GM21619 (cell line): Measurements from ENCODE around the gene C1orf87.
"Not testable (repeated sequence)": the region's sequence is repeated elsewhere in the genome, so short reads cannot be mapped to it uniquely, and the experiment has no call there.

Source experiments
- ATAC-seq: cut with Tn5 transposase; IDR thresholded peaks from one replicate; pipeline ENCODE4 v1.9.1; 2021; ENCODE audit not compliant: unreplicated experiment

The C1orf87 gene

DNA sequence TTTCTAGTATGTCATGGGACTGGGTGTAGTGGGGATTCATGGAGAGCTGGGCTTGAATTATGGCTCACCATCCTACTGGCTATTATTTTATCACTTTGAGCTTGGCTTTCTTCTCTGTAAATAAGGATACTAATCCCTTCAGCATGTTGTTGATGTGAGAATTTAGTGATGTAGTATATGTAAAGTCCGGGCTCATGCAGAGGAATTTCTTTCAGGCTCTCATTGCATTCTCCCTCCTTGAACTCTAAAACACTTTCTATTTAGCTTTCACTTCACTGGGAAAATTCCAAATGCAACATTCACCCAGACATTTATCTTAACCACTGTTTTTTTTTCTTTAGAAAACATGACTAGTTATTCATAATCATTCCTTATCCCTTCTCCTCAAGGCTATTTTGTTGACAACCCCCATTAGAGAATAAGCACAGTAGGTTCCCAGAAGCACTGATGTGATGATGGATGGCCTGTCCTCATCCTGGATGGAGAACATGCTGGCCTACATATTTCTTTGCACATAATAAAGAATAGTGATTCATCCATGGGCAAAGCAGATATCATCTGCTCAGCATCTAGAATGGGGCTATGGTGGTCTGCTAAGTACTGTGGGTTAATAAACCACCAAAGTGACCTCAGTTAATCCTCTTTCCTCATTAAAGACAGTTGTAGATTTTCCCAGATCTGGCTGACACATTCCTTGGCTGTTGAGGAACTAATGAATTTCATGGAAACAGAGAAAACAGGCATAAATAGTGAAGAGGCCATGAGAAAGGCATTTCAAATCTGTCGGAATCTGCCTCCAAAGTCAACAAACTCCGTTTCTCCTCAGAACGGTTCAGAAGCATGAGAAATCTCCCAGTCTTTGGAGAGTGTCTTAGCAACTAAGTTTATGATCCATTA, 79.0 kb downstream of the C1orf87 start:
- ATAC-seq: no peak

DNA sequence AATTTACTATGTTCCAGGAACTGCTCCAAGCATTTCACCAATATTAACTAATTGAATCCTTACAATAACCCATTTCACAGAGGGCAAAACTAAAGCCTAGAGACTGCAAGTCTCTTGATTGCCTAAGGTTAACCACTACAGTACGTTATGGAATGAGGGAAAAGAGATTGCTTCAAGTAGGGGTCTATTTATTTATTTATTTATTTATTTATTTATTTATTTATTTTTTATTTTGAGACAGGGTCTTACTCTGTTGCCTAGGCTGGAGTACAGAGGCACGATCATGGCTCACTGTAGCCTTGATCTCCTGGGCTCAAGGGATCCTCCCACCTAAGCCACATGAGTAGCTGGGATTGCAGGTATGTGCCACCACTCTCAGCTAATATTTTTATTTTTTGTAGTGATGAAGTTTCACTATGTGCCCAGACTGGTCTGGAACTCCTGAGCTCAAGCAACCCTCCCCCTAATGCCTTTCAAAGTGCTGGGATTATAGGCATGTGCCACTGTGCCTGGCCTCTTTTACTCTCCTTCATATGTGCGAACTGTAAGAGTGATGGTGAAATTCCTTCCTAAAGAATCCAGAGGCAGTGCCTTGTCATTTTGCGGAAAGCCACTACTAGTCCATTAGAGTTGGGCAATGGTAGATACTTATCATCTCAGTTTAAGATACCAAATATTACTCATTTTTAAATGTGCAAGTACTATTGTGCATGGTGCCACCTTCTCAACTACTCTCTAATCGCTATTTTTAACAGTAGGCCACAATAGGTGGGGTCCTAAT, 81.3 kb downstream of the C1orf87 start:
- no peak for ATAC-seq

DNA sequence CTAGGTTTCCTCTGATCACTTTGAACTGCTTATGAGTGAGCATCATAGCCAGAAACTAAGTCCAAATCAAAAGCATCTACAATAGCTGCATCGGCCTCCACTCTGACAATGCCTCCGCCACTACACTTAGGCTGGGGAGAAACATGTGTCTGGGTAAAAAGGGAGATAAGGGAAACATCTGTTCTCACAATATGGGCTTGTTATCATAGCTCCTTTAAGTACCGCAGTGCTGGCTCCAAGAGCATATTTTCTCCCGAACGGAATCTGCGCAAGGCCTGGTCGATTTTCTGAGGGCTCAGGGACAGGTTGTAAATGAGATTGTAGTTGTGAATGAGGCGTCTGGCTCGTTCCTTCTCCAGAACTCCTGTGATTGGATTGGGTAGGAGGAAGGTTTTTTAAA, 83.1 kb downstream of the C1orf87 start:
- ATAC-seq: no peak

- ATAC-seq: no peak
Observed at GRCh38 chr1:59986516-59987310, 86.9 kb downstream of the C1orf87 start.

- no peak for ATAC-seq
Observed at GRCh38 chr1:59985911-59986515, 87.6 kb downstream of the C1orf87 start.

DNA sequence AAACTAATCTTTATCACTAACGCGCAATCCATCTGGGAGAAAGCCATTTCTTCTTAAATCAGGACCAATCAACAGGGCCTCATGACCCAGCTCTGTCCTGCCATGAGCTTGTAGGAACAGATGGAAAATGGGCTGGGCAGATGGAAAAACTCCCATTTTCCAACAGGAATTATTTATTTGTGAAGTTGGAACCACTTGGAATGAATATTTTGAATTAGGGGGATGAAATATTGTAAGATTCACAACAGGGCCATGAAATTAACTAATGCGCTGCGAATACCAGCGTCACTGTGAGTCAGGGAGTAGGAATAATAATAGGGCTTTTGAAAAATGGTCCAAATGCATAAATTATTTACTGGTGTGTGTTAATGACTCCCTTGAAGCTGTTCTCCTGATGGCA, 93.9 kb downstream of the C1orf87 start:
- ATAC-seq: no peak

DNA sequence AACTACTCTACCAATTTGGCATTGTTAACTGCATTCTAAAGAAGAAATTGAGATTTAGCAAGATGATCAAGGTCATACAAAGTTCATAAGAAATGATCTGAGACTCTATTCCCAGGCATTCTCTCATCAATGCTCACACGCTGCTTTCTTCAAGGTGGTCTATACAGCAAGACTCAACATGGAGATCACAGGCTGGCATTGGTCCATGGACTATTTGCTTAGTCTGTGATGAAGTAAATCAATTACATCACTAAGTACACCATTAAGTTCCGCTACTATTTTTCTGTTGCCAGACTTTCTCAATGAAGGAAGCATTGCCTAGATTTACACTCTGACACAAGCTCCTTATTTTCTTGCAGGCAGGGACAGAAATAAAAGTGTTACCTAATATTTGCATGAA, 95.1 kb downstream of the C1orf87 start:
- no peak for ATAC-seq

- ATAC-seq: no peak
Observed at GRCh38 chr1:59978026-59978425, 95.5 kb downstream of the C1orf87 start.

DNA sequence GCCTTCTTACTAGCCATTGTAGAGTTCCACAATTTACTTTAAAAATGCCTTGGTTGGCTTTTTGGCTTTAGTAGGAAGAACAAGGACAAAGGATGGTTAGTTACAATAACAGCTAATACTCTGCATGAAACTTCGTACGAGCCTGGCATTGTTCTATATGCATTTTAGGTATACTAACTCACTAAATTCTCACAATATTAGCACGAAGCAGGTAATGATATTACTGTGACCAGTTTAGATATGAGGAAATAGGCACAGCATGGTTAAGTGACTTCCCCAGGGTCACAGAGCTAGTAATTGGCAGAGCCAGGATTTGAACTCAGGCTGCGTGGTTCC, 96.5 kb downstream of the C1orf87 start:
- ATAC-seq: no peak

GRCh38 chr1:59976194-59977074, 97.1 kb downstream of the C1orf87 start:
- ATAC-seq: peak; percentile 68

- ATAC-seq: no peak
Observed at GRCh38 chr1:59973719-59974118, 99.9 kb downstream of the C1orf87 start.

- ATAC-seq: no peak
Observed at GRCh38 chr1:59972216-59972927, 101.2 kb downstream of the C1orf87 start.

DNA sequence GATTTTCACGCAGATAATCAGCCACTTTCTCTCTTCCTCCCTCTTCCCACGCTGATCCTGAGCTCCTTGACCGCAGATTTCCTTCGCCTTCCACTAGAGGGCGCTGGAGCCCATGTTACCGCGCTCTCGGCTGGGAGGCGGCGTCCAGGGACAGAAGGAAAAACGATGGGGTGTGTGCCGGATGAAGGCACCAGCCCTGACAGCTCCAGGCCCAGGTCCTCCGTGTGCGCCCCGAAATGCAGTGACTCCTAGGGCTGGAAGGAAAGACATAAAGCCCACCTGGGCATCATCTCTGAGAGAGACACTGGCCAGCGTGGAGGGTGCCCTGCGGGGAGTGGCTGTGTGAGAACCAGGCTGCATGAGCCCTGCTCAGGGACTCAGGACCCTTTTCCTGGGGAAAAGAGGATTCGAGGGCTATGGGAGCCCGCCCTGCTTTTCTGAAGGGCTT, 102.1 kb downstream of the C1orf87 start:
- ATAC-seq: peak; percentile 80

- not testable (repeated sequence) for ATAC-seq
Observed at GRCh38 chr1:59969542-59970175, 103.9 kb downstream of the C1orf87 start.

GRCh38 chr1:59968746-59969145, 104.8 kb downstream of the C1orf87 start:
- ATAC-seq: not testable (repeated sequence)

GRCh38 chr1:59967780-59968179, 105.8 kb downstream of the C1orf87 start:
- no peak for ATAC-seq

DNA sequence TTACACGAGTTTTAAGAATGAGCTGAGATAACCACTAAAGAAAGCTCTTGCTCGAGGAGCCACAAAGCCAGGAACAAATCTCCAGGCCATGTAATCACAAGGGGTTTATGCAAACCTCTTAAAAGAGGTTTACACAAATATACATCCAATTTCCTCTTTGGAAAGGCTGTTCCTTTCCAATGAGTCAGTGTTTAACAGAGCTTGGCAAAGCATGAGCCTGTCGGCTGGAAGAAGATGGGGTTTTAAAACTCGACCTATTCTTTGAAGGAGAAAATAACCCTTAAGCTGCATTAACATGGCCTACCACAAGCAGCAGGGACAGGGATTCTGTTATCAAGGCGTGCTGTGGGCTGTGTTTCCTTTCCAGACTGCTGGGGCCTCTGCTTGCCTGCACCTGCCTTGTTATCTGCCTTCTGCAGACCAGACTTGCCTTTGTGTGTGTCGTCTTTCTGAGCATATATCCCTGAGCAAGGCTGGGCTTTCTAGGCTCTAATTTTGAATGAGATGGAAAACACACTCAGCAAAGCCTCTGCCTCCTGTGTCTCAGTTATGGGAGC, 106.4 kb downstream of the C1orf87 start:
- no peak for ATAC-seq

GRCh38 chr1:59952065-59952464, 121.5 kb downstream of the C1orf87 start:
- ATAC-seq: no peak

DNA sequence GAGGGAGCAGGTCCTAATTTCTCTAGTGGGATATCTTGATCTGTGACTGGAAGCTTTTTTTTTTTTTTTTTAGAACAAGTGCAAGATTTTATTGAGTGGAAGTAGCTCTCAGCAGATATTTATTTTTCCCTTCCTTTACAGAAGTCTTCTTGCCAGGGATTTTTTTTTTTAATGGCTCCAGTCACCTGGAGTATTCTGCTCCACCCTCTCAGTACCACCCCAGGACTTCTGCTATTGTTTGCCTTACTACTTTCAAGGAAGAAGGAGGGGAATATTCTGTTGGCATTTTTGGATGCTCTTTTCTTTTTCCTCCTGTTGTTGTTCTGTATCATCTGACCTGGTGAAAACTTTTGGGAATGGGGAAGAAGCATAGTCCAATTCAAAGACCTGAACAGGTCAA, 123.9 kb downstream of the C1orf87 start:
- no peak for ATAC-seq
